ENCODE data around the gene NPTN. TPM values are rescaled to one million over a fixed set of nuclear protein-coding genes. Genes with fewer than 3 reads are reported as not detected.

NPTN gene
- total RNA-seq, 4 donors from 2014 or later: 66.9 to 97.5 (median 79.9) TPM

- TF ChIP-seq CTCF (IDR thresholded peaks at IDR 0.05; ENCODE audit: low read depth): no peak
These were observed 39.7 kb downstream of the NPTN start for GRCh38 chr15:73593304-73594074.

- no peak for TF ChIP-seq CTCF (IDR thresholded peaks at IDR 0.05; ENCODE audit: low read depth)
These were observed 42.9 kb downstream of the NPTN start for GRCh38 chr15:73590263-73590662.

GRCh38 chr15:73589766-73590165 lies 43.4 kb downstream of the NPTN start:
- no peak for TF ChIP-seq CTCF (IDR thresholded peaks at IDR 0.05; ENCODE audit: low read depth)

- TF ChIP-seq CTCF (IDR thresholded peaks at IDR 0.05; ENCODE audit: low read depth): no peak
These were observed 47.1 kb downstream of the NPTN start for GRCh38 chr15:73585871-73586654.

- TF ChIP-seq CTCF (IDR thresholded peaks at IDR 0.05; ENCODE audit: low read depth): no peak
These were observed 48.3 kb downstream of the NPTN start for GRCh38 chr15:73584699-73585420.

- no peak for TF ChIP-seq CTCF (IDR thresholded peaks at IDR 0.05; ENCODE audit: low read depth)
These were observed 49.6 kb downstream of the NPTN start for GRCh38 chr15:73583544-73583943.

All from subcutaneous adipose tissue (tissue), 4 donors.